GM12892 (cell line): Measurements from ENCODE around the gene DENND2C.

Experiments used
- POLR2A ChIP-seq: IDR thresholded peaks from 2 replicates; pipeline ENCODE4 v1.6.1; 2011; ENCODE audit warnings: low read depth, low read length, control low read depth
- POLR2AphosphoS5 ChIP-seq: IDR thresholded peaks from 2 replicates; pipeline ENCODE4 v1.6.1; 2011; ENCODE audit warnings: low read depth, low read length, control low read depth
- TAF1 ChIP-seq: IDR thresholded peaks from 2 replicates; pipeline ENCODE4 v1.6.1; 2011; ENCODE audit warnings: low read depth, mild to moderate bottlenecking, control low read depth, low read length, borderline replicate concordance

DNA sequence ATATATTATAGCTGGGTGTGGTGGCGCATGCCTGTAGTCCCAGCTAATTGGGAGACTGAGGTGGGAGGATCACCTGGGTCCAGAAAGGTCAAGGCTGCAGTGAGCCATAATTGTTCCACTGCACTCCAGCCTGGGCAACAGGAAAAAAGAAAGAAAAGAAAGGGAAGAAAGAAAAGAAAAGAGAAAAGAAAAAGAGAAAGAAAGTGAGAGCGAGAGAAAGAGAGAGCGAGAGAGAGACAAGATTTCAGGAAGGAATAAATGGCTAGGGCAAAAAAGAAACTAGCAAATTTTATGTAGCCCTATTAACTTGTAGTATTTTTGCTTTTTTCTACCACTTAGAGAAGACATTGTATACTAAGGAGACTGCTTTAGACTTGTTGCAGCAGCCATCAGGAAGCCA is 40.5 kb upstream of the DENND2C start:
- TF ChIP-seq POLR2AphosphoS5 = no peak
- TF ChIP-seq POLR2A = no peak
- no peak for TF ChIP-seq TAF1
